Heart right ventricle (tissue), 16 donors: ENCODE data around the gene SEMA7A. TPM values are rescaled to one million over a fixed set of nuclear protein-coding genes. Genes with fewer than 3 reads are reported as not detected.

Experiments
- ATAC-seq, 8 donors: fragments of 200-7000 bp; cut with Tn5 transposase; one replicate each; pipeline ENCODE4 v1.9.1; 2020; ENCODE audit warnings: mild to moderate bottlenecking in 8 of 8, moderate library complexity in 8 of 8, moderate number of reproducible peaks in 1 of 8
- DNase-seq, 2 donors: peaks; one replicate each; pipeline ENCODE4 v3.0.0-alpha.2; 2020
- H3K27ac ChIP-seq, 10 donors: fragments of 200-600 bp; sonication (generic) in 2 of 10; one replicate each; pipeline versions ENCODE4 v1.5.0 to v1.8.0; 2020 to 2022; ENCODE audit warnings: mild to moderate bottlenecking in 3 of 10
- H3K27me3 ChIP-seq, 7 donors: fragments of 200-600 bp; one replicate each; pipeline ENCODE4 v1.8.0; 2021 to 2022; ENCODE audit warnings: mild to moderate bottlenecking in 2 of 7
- H3K36me3 ChIP-seq, 9 donors: fragments of 200-600 bp; sonication (generic) in 1 of 9; one replicate each; pipeline versions ENCODE4 v1.5.0 to v1.8.0; 2020 to 2022; ENCODE audit warnings: mild to moderate bottlenecking in 2 of 9
- H3K4me1 ChIP-seq, 9 donors: fragments of 200-600 bp; sonication (generic) in 1 of 9; one replicate each; pipeline versions ENCODE4 v1.5.0 to v1.8.0; 2020 to 2022; ENCODE audit warnings: mild to moderate bottlenecking in 4 of 9
- H3K4me3 ChIP-seq, 10 donors: fragments of 200-600 bp; sonication (generic) in 2 of 10; one replicate each; pipeline versions ENCODE4 v1.5.0 to v1.8.0; 2020 to 2022; ENCODE audit warnings: mild to moderate bottlenecking in 7 of 10, moderate library complexity in 2 of 10
- H3K9me3 ChIP-seq, 11 donors: fragments of 200-600 bp in 10 of 11; sonication (generic) in 2 of 11; one replicate each; pipeline versions ENCODE4 v1.5.0 to v1.8.0; 2013 to 2022; ENCODE audit warnings: mild to moderate bottlenecking in 2 of 11, control low read depth in 1 of 11, moderate library complexity in 1 of 11
- WGBS, 2 donors: extraction: QIAGEN DNeasy Blood & Tissue Kit; methylation state at CpG; one replicate each; pipeline ENCODE4 v1.1.7; 2013; ENCODE audit warnings: inconsistent platforms in 1 of 2; 5-methylcytosine and 5-hydroxymethylcytosine counted together
- intact Hi-C, 10 donors: fragments of 100-400 bp; cut with DNase I; formaldehyde crosslinking; loops; one replicate each; pipeline versions ENCODE4 v1.11.1 to v1.14.2; 2022
- polyA plus RNA-seq, 2 donors: library from polyadenylated mRNA; stranded (reverse); fragments of 200-250 nt; gene quantifications; one replicate each; pipeline ENCODE4 v1.2.3, GENCODE V29; 2013
- total RNA-seq, 10 donors: library from RNA; stranded (reverse); fragmentation: NEBNext Ultra II Directional in 3 of 10; extraction: Animal tissue kit (Norgen Biotek cat#: 25700) in 3 of 10; gene quantifications; one replicate each; pipeline versions ENCODE4 v1.2.1 to v1.2.4, GENCODE V29; 2021 to 2023
- TF ChIP-seq, protein P1 (sequence below), 9 donors: fragments of 200-600 bp; sonication (generic) in 2 of 9; IDR thresholded peaks; one replicate each; pipeline versions ENCODE4 v1.5.0 to v1.8.0; 2021 to 2022; ENCODE audit warnings: antibody characterized with exemption in 9 of 9, mild to moderate bottlenecking in 5 of 9, moderate library complexity in 1 of 9
- donor health status: Arrhythmogenic right ventricular cardiomyopathy.
- donor health status: ischemic (EF 13 %, LVEDD 7.1; RV severe dilation, severe dysfunction).
- donor health status: healthy with polysubstance abuse.
- donor health status: DM: no; HTN: yes; CAD: no.
- donor health status: DM: no; HTN: no; CAD: no.
- donor health status: ischemic (EF 25% LVEDD 6.9; RV normal size, moderate dysfunction).
- donor health status: ischemic (EF 25% LVEDD 5.7; RV mildly dilated, moderate dysfunction).
- donor health status: healthy.
- donor health status: DM: yes; HTN: yes; CAD: no.
- donor health status: Ischemic cardiomyopathy.
- donor health status: ischemic (EF 35%, LVEDD 5.7; RV mildly dilated, moderate dysfunction).
- donor health status: nonischemic (EF 11% LVEDD 7.7; RV severe dilation, severe dysfunction).
- donor health status: DM: yes; HTN: yes; CAD: no.
- donor health status: PGD.
- donor health status: ischemic (EF 29% LVEDD 5.4; RV normal size, mild dysfunction).
- donor health status: nonischemic (EF 23%, LVEDD 6.1; RV moderate dilation, normal function).

SEMA7A gene
- total and polyA plus RNA-seq, 12 donors, result 0.59 to 5.1 (median 1.6) TPM

DNA sequence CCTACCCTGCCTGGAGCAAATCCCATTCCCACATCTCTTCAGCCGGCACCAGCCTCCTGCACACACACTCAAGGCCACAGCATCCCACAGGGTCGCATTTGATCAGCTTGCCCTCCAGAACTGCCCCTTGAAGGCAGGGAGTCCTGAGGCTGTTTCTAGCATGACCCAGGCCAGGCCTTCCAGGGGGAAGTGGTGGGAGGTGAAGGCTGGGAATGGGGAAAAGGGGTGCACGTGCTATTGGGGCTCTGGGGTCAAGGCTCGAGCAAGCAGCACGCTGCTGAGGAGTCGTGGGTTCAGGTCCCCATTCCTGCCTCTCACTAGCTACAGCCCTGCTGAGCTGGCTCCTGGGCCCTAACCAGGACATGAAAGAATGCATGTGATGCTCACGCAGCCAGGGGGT, 24.9 kb downstream of the SEMA7A start:
- H3K27ac ChIP-seq, result no peak overlapping the region
- H3K36me3 ChIP-seq, result peaks cover 0 to 13% (median 0%) of the 10 kb centered on the region in 9 donors
- H3K4me3 ChIP-seq, result no peak overlapping the region
- DNase-seq (no peak), ATAC-seq (no peak)
- WGBS, 2 donors, result 80 to 93% methylated on average over 7 of the region's 7 CpGs
- intact Hi-C loops, result no loop called here
- H3K4me1 ChIP-seq, result peaks cover 0 to 8% (median 5%) of the 10 kb centered on the region in 9 donors
- H3K9me3 ChIP-seq, result no peaks in the 10 kb centered on the region
- no peaks in the 10 kb centered on the region for H3K27me3 ChIP-seq
- TF ChIP-seq, protein P1, sequence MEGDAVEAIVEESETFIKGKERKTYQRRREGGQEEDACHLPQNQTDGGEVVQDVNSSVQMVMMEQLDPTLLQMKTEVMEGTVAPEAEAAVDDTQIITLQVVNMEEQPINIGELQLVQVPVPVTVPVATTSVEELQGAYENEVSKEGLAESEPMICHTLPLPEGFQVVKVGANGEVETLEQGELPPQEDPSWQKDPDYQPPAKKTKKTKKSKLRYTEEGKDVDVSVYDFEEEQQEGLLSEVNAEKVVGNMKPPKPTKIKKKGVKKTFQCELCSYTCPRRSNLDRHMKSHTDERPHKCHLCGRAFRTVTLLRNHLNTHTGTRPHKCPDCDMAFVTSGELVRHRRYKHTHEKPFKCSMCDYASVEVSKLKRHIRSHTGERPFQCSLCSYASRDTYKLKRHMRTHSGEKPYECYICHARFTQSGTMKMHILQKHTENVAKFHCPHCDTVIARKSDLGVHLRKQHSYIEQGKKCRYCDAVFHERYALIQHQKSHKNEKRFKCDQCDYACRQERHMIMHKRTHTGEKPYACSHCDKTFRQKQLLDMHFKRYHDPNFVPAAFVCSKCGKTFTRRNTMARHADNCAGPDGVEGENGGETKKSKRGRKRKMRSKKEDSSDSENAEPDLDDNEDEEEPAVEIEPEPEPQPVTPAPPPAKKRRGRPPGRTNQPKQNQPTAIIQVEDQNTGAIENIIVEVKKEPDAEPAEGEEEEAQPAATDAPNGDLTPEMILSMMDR (IDR thresholded peaks at IDR 0.05), result no peak

DNA sequence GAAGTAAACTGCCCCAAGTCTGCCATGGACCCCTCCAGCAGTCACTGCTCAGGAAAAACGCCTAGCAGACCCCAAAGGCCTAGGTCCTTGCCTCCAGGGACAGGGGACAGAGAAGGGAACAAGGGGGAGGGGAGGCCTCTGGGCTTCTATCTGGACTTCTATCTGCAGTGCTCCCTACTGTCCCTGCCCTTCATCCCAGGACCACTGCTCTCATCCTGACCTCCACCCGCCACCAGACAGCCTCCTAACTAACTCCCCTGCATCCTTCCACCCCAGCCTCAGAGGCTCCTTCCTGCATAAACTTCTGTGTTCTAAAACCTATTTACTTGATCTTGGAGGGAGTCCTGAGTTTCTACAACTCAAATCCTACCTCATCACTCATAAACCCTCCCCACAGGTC, 25.4 kb downstream of the SEMA7A start:
- Histone ChIP-seq H3K27me3 (no peaks in the 10 kb centered on the region), H3K36me3 (peaks cover 0 to 13% (median 0%) of the 10 kb centered on the region in 9 donors), H3K9me3 (no peaks in the 10 kb centered on the region), H3K27ac (no peak overlapping the region), H3K4me1 (peaks cover 0 to 12% (median 9%) of the 10 kb centered on the region in 9 donors), H3K4me3 (no peak overlapping the region)
- TF ChIP-seq, protein P1 (IDR thresholded peaks at IDR 0.05), result no peak
- DNase-seq (no peak), ATAC-seq (no peak)
- 89 to 92% methylated on average over 2 of the region's 2 CpGs for WGBS, 2 donors
- intact Hi-C loops, result no loop called here

DNA sequence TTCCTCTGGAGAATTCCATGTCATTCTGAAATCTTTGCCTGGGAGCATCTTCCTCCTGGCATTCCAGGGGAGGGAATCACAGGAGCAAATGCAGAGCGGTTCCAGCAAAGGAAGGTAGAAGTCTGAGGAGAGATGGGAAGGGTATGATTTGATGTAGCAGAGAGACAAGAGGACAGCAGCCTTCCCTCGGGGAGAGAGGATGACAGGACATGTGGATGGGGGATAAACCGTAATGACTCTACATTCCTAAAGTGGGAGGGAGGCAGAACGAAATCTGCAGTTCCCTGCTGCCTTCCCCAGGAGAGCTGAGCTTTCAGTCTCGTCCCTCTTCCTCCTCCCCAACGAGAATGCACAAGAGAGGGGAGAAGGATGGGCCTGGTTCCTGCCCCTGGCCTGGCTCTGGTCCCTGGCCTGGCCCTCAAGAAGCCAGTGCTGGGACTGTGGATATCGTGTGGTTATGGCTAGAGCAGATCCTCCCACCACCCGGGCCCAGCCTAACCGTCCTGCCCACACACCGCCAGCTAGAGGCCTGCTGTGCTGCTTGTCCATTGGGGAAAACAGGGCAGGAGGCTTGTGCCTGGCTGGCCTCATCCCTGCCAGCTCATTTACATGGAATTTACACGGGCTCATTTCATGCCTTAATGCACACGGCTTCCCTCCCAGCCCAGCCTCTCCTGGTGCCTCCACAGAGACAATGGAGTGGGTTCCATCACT, 26.6 kb downstream of the SEMA7A start:
- H3K27ac ChIP-seq, result no peak overlapping the region
- H3K36me3 ChIP-seq, result peaks cover 0 to 13% (median 0%) of the 10 kb centered on the region in 9 donors
- no peak overlapping the region for H3K4me3 ChIP-seq
- no peaks in the 10 kb centered on the region for H3K27me3 ChIP-seq
- no peak for ATAC-seq
- 59 to 64% methylated on average over 11 to 12 of the region's 12 CpGs for WGBS, 2 donors
- DNase-seq, result no peak
- intact Hi-C loops, result no loop called here
- no peaks in the 10 kb centered on the region for H3K9me3 ChIP-seq
- TF ChIP-seq, protein P1 (IDR thresholded peaks at IDR 0.05), result no peak
- H3K4me1 ChIP-seq, result peaks cover 2 to 24% (median 12%) of the 10 kb centered on the region in 9 donors

DNA sequence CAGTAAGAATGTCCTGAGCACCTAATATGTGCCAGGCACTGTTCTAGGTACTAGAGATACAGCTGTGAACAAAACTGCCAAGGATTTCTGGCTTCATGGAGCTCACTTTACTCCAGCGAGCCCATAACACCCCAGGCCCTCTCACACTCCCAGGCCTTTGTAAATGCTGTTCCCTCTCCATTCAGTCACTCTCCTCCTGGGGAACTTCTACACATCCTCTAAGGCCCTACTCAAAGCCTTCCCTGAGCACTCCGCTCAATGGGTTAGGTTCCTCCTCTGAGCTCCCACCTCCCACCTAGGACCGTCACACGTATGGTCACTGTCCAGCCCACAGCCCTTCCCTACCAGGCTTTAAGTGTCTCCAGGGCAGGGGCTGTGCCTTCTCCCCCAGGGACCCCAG, 27.2 kb downstream of the SEMA7A start:
- intact Hi-C loops, result no loop called here
- ATAC-seq (no peak), DNase-seq (no peak)
- Histone ChIP-seq H3K27me3 (peaks cover 0 to 2% (median 0%) of the 10 kb centered on the region in 7 donors), H3K36me3 (peaks cover 0 to 13% (median 0%) of the 10 kb centered on the region in 9 donors), H3K4me3 (no peak overlapping the region), H3K27ac (no peak overlapping the region), H3K9me3 (no peaks in the 10 kb centered on the region), H3K4me1 (peaks cover 2 to 30% (median 12%) of the 10 kb centered on the region in 9 donors)
- TF ChIP-seq, protein P1 (IDR thresholded peaks at IDR 0.05), result no peak
- 93 to 95% methylated on average over 4 of the region's 4 CpGs for WGBS, 2 donors
